Measurements from ENCODE around the gene UGT2B28. TPM values are rescaled to one million over a fixed set of nuclear protein-coding genes. Genes with fewer than 3 reads are reported as not detected.
"Not testable (repeated sequence)": the region's sequence is repeated elsewhere in the genome, so short reads cannot be mapped to it uniquely, and the experiment has no call there.

The UGT2B28 gene
- polyA plus RNA-seq, 3 donors, result not detected

GRCh38 chr4:69250884-69251283 is 29.4 kb upstream of the UGT2B28 start:
- H3K9me3 Mint-ChIP-seq, result peaks cover 0 to 11% (median 4%) of the 10 kb centered on the region in 7 donors
- H3K27me3 Mint-ChIP-seq (ENCODE audit: low read depth in 3 of 3); H3K9ac ChIP-seq (ENCODE audit: insufficient read depth, low read length, poor library complexity, severe bottlenecking); intact Hi-C loops (cut with micrococcal nuclease); H3K9me3 ChIP-seq (replicated peaks in 1 of 2; ENCODE audit: control insufficient read depth in 1 of 2, insufficient read depth in 1 of 2, low read length in 2 of 2); H2AFZ ChIP-seq (ENCODE audit: insufficient read depth, low read depth, low read length, poor library complexity, severe bottlenecking); H3K27ac Mint-ChIP-seq; H3K4me3 ChIP-seq (replicated peaks in 1 of 3; ENCODE audit: low read depth in 2 of 3, low read length in 3 of 3); H3K27ac ChIP-seq (ENCODE audit: low read depth in 1 of 2, low read length in 2 of 2); H3K4me3 Mint-ChIP-seq; H3K4me1 Mint-ChIP-seq; H3K36me3 ChIP-seq (replicated peaks in 1 of 2; ENCODE audit: control insufficient read depth in 1 of 2, insufficient read depth in 2 of 2, low read length in 2 of 2); H3K79me2 ChIP-seq (ENCODE audit: insufficient read depth, low read length); H3K36me3 Mint-ChIP-seq; H3K4me2 ChIP-seq (replicated peaks; ENCODE audit: extremely low read depth, low read length, poor library complexity, severe bottlenecking); H4K20me1 ChIP-seq (ENCODE audit: insufficient read depth, low read length); H3K27me3 ChIP-seq (ENCODE audit: control insufficient read depth in 2 of 2, insufficient read depth in 2 of 2, low read length in 2 of 2); DNase-seq; H3K4me1 ChIP-seq (ENCODE audit: control insufficient read depth in 1 of 2, insufficient read depth in 2 of 2, low read length in 2 of 2): not testable (repeated sequence)
- no CpG with 5 or more reads among the region's 2 CpGs for WGBS (ENCODE audit: insufficient coverage)

GRCh38 chr4:69253147-69253772 is 27.0 kb upstream of the UGT2B28 start:
- intact Hi-C loops (cut with micrococcal nuclease); H3K36me3 ChIP-seq (replicated peaks in 1 of 2; ENCODE audit: control insufficient read depth in 1 of 2, insufficient read depth in 2 of 2, low read length in 2 of 2); H3K4me3 Mint-ChIP-seq; H4K20me1 ChIP-seq (ENCODE audit: insufficient read depth, low read length); H2AFZ ChIP-seq (ENCODE audit: insufficient read depth, low read depth, low read length, poor library complexity, severe bottlenecking); DNase-seq; H3K27me3 Mint-ChIP-seq (ENCODE audit: low read depth in 3 of 3); H3K9ac ChIP-seq (ENCODE audit: insufficient read depth, low read length, poor library complexity, severe bottlenecking); H3K79me2 ChIP-seq (ENCODE audit: insufficient read depth, low read length); H3K4me1 ChIP-seq (ENCODE audit: control insufficient read depth in 1 of 2, insufficient read depth in 2 of 2, low read length in 2 of 2); H3K4me1 Mint-ChIP-seq; H3K27ac ChIP-seq (ENCODE audit: low read depth in 1 of 2, low read length in 2 of 2); H3K4me3 ChIP-seq (replicated peaks in 1 of 3; ENCODE audit: low read depth in 2 of 3, low read length in 3 of 3); H3K9me3 Mint-ChIP-seq; H3K36me3 Mint-ChIP-seq; H3K27me3 ChIP-seq (ENCODE audit: control insufficient read depth in 2 of 2, insufficient read depth in 2 of 2, low read length in 2 of 2); H3K9me3 ChIP-seq (replicated peaks in 1 of 2; ENCODE audit: control insufficient read depth in 1 of 2, insufficient read depth in 1 of 2, low read length in 2 of 2); H3K4me2 ChIP-seq (replicated peaks; ENCODE audit: extremely low read depth, low read length, poor library complexity, severe bottlenecking); H3K27ac Mint-ChIP-seq: not testable (repeated sequence)
- 88% methylated on average over 1 of the region's 3 CpGs for WGBS (ENCODE audit: insufficient coverage)

GRCh38 chr4:69268612-69269011 is 11.7 kb upstream of the UGT2B28 start:
- WGBS (ENCODE audit: insufficient coverage), result 98% methylated on average over 7 of the region's 7 CpGs

GRCh38 chr4:69296356-69296755 is 16.1 kb downstream of the UGT2B28 start:
- H3K79me2 ChIP-seq (ENCODE audit: insufficient read depth, low read length); H3K4me3 Mint-ChIP-seq; DNase-seq; H4K20me1 ChIP-seq (ENCODE audit: insufficient read depth, low read length); H3K4me3 ChIP-seq (replicated peaks in 1 of 3; ENCODE audit: low read depth in 2 of 3, low read length in 3 of 3); H3K4me1 ChIP-seq (ENCODE audit: control insufficient read depth in 1 of 2, insufficient read depth in 2 of 2, low read length in 2 of 2); H3K27ac ChIP-seq (ENCODE audit: low read depth in 1 of 2, low read length in 2 of 2); H3K9me3 ChIP-seq (replicated peaks in 1 of 2; ENCODE audit: control insufficient read depth in 1 of 2, insufficient read depth in 1 of 2, low read length in 2 of 2); H3K9me3 Mint-ChIP-seq; H3K27me3 ChIP-seq (ENCODE audit: control insufficient read depth in 2 of 2, insufficient read depth in 2 of 2, low read length in 2 of 2); H2AFZ ChIP-seq (ENCODE audit: insufficient read depth, low read depth, low read length, poor library complexity, severe bottlenecking); H3K9ac ChIP-seq (ENCODE audit: insufficient read depth, low read length, poor library complexity, severe bottlenecking); H3K4me2 ChIP-seq (replicated peaks; ENCODE audit: extremely low read depth, low read length, poor library complexity, severe bottlenecking); H3K4me1 Mint-ChIP-seq; H3K27me3 Mint-ChIP-seq (ENCODE audit: low read depth in 3 of 3); intact Hi-C loops (cut with micrococcal nuclease); H3K27ac Mint-ChIP-seq; H3K36me3 ChIP-seq (replicated peaks in 1 of 2; ENCODE audit: control insufficient read depth in 1 of 2, insufficient read depth in 2 of 2, low read length in 2 of 2); H3K36me3 Mint-ChIP-seq: not testable (repeated sequence)
- WGBS (ENCODE audit: insufficient coverage), result 80% methylated on average over 1 of the region's 4 CpGs

More at GRCh38 chr4:69268612-69269011, 11.7 kb upstream of the UGT2B28 start:
- H3K36me3 ChIP-seq (replicated peaks in 1 of 2; ENCODE audit: control insufficient read depth in 1 of 2, insufficient read depth in 2 of 2, low read length in 2 of 2); H3K27ac Mint-ChIP-seq; H2AFZ ChIP-seq (ENCODE audit: insufficient read depth, low read depth, low read length, poor library complexity, severe bottlenecking); H3K79me2 ChIP-seq (ENCODE audit: insufficient read depth, low read length); H3K27me3 Mint-ChIP-seq (ENCODE audit: low read depth in 3 of 3); H3K9ac ChIP-seq (ENCODE audit: insufficient read depth, low read length, poor library complexity, severe bottlenecking); H3K27ac ChIP-seq (ENCODE audit: low read depth in 1 of 2, low read length in 2 of 2); H3K4me3 Mint-ChIP-seq; H4K20me1 ChIP-seq (ENCODE audit: insufficient read depth, low read length); H3K4me1 ChIP-seq (ENCODE audit: control insufficient read depth in 1 of 2, insufficient read depth in 2 of 2, low read length in 2 of 2); DNase-seq; H3K4me2 ChIP-seq (replicated peaks; ENCODE audit: extremely low read depth, low read length, poor library complexity, severe bottlenecking); H3K4me1 Mint-ChIP-seq; intact Hi-C loops (cut with micrococcal nuclease); H3K27me3 ChIP-seq (ENCODE audit: control insufficient read depth in 2 of 2, insufficient read depth in 2 of 2, low read length in 2 of 2); H3K4me3 ChIP-seq (replicated peaks in 1 of 3; ENCODE audit: low read depth in 2 of 3, low read length in 3 of 3); H3K36me3 Mint-ChIP-seq: not testable (repeated sequence)
- H3K9me3 ChIP-seq (replicated peaks in 1 of 2; ENCODE audit: control insufficient read depth in 1 of 2, insufficient read depth in 1 of 2, low read length in 2 of 2), result peaks cover 0 to 14% of the 10 kb centered on the region in 2 donors
- H3K9me3 Mint-ChIP-seq, result peaks cover 0 to 17% (median 12%) of the 10 kb centered on the region in 7 donors

All from CD14-positive monocyte (primary cell).